ENCODE data around the gene LIX1L.
"Not testable (repeated sequence)": the region's sequence is repeated elsewhere in the genome, so short reads cannot be mapped to it uniquely, and the experiment has no call there.

Gene LIX1L

DNA sequence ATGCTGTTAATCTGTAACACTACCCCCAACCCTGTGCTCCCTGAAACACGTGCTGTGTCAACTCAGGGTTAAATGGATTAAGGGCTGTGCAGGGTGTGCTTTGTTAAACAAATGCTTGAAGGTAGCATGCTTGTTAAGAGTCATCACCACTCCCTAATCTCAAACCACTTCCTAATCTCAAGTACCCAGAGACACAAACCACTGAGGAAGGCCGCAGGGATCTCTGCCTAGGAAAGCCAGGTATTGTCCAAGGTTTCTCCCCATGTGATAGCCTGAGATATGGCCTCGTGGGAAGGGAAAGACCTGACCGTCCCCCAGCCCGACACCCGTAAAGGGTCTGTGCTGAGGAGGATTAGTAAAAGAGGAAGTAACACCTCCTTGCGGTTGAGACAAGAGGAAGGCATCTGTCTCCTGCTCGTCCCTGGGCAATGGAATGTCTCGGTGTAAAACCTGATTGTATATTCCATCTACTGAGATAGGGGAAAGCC, 25.3 kb downstream of the LIX1L start:
- peak; percentile 57 for DNase-seq

DNA sequence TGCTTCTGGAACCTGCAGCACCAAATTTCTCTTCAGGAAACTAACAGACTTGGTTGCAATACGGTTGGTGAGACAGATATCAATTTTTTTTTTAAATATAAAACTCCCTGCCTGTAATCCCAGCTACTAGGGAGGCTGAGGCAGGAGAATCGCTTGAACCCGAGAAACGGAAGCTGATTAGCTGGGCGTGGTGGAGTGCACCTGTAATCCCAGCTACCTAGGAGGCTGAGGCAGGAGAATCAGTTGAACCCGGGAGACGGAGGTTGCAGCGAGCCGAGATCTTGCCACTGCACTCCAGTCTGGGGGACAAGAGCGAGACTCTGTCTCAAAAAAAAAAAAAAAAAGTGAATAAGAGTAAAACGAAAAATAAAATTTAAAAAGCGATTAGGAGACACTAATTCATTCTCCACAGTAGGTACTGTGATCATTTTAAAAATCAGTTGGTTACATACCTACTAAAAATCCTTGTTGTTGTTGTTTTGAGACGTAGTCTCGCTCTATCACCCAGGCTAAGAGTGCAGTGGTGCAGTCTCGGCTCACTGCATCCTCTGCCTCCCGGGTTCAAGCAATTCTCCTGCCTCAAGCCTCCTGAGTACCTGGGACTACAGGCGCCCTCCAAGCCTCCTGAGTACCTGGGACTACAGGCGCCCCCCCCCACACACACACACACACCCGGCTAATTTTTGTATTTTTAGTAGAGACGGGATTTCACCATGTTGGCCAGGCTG, 29.7 kb downstream of the LIX1L start:
- DNase-seq: no peak

DNA sequence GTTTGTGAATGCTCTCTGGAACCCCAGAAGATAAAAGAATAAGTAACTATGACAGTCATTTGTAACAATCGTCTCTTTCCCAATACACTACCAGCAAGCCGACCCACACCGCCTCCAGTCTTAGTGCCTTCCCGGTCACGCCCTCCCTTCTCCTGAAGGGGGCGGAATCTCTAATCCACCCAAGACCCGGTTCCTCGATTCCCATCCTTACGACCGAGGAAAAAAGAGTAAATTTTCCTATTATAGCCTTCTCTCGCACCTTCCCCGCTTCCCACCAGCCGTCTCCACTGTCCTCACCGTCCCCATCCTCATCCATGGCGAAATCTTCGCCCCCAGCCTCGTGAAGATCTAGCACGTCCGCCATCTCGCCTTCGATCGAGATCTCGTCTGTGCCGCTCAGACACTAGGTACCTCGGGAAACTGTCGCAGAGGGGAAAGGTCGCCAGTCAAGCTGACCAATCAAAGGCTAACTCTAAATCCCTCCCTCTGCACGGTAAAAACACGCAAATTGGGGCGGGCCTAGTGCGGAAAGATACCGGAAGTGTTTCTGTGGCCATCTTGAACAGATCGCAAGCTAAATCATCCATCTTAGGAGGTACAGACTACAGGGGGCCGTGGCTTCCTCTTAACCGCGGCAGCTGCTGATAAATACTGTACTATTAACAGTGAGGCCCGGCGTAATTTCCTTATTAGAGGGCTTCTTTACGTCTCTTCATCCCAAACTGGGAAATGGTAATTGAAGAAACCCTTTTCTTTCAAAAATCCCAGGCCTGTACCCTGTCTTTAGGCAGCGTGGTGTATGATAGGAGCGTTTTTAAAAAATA, 30.5 kb downstream of the LIX1L start, which contains the start of gene RBM8A:
TSS of gene RBM8A (minus strand) at position 422 of the 824 bp plus-strand sequence. CDS start at position 364, 58 bp downstream.
- peak; percentile 98 for DNase-seq

DNA sequence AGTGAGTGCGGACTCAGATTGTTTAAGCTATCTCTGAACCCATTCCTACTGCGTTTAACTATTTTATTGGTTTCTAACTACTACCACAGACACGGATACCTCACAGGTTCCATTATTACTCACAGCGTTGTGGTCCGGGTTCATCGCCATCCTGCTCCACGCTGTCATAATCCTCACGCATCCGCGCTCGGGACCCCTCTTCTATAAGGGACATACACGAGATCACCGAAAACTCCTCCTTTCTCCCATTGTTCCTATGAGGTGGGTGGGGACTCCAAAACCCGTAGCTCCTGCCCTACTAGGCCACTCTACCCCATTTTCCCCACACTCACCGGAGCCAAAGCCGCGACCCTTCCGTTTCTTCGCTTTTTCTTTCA, 31.1 kb downstream of the LIX1L start:
- no peak for DNase-seq

DNA sequence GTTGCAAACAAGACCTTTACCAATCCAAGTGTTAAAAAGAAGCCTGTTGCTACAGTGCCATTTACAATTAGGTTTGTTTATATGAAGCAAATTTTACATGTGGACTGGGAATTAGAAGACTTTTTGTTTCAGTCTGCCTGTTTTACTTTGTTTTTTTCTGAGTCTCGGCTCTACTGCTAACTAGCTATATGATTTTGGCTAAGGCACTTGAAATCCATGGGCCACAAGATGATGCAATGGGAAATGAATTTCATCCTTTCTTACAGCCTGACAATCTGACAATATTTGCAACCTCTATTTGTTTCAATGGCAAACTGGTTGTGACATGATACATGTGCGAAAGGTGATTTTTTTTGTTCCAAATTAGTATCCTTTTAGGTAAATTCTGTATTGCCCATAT, 35.6 kb downstream of the LIX1L start:
- no peak for DNase-seq

DNA sequence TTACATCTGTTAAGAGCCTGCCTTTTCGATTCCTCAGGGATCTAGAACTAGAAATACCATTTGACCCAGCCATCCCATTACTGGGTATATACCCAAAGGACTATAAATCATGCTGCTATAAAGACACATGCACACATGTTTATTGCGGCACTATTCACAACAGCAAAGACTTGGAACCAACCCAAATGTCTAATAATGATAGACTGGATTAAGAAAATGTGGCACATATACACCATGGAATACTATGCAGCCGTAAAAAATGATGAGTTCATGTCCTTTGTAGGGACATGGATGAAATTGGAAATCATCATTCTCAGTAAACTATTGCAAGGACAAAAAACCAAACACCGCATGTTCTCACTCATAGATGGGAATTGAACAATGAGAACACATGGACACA, 37.5 kb downstream of the LIX1L start:
- DNase-seq: not testable (repeated sequence)

DNA sequence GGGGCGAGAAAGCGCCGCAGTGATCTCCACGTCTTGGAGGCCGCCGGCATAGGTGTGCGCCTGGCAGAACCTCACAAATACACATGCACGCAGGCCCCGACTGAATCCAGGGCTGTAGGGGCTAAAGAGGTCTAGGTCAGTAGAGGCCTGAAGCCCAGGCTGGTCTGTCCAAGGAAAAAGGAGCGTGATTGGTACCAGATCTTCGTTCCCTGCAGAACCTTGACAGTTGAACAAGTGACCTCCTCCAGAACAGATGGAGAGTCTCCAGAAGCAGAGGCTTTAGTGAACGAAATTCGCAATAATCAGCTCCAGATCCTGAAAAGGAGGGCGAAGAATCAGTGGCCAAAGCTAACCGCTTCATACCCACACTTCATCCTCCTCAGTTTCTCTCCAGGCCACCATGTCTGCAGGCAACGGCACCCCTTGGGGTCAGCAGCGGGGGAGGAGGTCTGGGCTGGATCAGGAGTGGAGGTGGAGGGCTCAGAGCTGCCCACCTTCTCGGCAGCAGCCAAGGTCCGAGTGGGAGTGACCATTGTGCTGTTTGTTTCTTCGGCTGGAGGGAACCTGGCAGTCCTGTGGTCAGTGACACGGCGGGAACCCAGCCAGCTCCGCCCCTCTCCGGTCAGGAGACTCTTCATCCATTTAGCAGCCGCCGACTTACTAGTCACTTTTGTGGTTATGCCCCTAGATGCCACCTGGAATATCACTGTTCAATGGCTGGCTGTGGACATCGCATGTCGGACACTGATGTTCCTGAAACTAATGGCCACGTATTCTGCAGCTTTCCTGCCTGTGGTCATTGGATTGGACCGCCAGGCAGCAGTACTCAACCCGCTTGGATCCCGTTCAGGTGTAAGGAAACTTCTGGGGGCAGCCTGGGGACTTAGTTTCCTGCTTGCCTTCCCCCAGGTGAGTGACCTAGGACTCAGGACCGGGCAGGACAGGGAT, 38.6 kb downstream of the LIX1L start:
- peak; percentile 82 for DNase-seq

DNA sequence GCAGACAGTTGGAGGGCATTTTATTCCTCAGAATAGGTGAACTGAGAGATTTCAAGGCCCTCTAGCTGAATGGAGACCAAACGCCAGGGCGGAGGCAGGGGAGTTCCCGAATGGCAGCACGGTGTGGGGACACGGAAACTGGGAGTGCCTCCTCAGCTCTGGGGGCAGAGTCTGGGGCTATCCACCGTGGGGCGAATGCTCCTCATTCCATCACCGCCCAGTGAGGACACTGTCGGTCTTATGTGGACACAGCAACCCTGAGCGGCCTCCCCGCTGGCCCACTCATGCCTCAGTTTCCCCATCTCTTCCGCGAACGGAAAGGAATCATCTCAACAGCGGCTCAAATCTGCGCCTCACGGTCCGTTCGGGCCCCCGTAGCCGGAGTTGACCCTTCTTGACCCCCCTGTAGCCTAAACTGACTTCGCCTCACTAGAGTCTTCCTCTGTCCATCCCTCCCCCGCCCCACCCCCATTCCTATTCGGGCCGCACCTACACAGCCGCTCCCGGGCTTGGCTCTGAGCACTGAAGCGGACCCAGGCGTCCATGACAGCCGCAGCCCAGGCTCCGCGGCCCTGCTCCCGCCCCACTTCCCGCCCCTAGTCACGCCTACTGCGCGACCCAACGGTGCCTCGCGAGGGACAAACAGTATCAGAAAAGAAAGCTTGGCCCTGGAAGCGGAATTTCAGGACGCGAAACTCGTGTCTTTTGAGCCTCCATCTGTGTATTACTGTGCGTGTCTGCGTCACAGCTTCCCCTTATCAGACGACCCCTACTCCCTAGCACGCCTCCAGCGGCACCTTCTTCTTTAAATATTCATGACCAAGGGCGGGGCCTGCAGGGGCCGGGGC, 39.4 kb downstream of the LIX1L start, which contains the start of gene PEX11B:
TSS of gene PEX11B (minus strand) at position 574 of the 848 bp plus-strand sequence. CDS start at position 545, 29 bp downstream.
- peak; percentile 92 for DNase-seq

DNA sequence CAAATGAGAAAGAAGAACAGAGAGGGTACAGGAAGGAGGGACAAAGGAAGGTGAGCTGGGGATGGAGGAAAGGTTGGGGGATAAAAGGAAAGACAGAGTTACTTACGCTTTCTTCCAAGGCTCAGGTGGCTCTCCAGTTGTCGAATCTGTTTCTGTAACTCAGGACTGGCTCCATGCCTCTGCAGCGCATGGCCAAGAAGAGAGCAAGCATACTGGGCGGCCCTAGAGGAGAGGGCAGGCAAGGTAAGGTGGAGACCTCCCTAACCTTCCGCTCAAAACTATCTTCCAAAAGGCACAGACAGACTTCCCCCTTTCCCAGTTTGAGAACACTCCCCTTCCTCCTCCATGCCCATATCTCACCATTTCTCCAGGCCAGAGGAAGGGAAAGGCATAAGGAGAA, 40.2 kb downstream of the LIX1L start:
- DNase-seq: no peak

DNA sequence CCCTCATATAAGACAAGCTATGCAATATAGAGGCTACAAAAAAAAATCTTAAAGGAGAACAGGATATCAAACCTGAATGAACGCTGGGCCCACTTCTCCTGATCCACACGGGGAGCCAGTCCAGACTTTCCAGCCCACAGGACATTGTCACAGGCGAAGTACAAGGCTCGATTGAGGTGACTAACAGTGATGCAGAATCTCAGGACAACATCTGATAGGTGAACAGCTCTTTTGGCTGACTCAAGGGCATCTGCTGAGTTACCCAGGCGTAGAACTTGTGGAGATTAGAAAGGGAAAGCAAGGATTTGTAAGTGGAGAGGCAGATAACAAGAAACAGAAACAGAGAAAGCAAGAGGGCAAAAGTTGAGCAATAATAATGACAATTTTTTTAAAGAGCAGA, 41.1 kb downstream of the LIX1L start:
- DNase-seq: no peak

DNA sequence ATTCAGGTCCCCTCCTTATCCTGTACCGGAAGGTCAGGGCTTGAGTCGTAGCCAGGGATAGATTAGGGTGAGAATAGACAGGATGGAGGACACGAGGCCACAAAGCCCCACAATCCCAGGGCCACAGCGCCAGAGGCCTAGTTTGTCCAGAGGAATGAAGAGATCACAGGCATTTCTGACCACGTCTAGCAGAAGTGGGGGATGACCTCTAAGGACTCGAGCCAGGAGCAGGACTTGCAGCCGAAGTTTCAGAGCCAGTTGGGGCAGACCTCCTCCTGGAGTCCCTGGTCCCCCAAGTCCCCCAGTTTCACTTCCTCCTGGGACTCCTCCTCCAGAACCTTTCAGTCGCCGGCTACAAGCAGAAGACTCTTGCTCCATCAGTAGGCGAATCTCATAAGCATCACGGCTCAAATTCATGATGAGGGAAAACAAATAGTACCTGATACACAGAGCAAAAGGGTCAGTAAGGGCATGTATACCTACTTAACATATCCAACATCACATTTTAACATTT, 45.6 kb downstream of the LIX1L start:
- no peak for DNase-seq

DNA sequence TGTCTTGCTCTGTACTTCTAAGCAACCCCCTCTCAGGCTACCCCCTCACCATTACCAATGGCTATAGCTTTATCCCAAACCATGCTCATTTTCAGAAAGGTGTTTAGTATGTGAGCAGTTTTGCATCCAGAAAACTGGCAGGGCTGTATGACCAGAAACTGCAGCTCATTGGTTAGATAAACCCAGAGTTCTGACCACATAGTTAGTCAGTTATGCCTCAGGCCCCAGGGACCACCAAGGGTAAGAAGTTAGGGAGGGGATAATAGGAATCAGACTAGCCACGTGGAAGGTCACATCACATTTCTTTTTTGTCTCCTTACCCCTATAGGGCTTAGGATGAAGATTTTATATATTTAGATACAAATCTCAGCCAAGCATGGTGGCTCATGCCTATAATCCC, 49.2 kb downstream of the LIX1L start:
- DNase-seq: no peak

DNA sequence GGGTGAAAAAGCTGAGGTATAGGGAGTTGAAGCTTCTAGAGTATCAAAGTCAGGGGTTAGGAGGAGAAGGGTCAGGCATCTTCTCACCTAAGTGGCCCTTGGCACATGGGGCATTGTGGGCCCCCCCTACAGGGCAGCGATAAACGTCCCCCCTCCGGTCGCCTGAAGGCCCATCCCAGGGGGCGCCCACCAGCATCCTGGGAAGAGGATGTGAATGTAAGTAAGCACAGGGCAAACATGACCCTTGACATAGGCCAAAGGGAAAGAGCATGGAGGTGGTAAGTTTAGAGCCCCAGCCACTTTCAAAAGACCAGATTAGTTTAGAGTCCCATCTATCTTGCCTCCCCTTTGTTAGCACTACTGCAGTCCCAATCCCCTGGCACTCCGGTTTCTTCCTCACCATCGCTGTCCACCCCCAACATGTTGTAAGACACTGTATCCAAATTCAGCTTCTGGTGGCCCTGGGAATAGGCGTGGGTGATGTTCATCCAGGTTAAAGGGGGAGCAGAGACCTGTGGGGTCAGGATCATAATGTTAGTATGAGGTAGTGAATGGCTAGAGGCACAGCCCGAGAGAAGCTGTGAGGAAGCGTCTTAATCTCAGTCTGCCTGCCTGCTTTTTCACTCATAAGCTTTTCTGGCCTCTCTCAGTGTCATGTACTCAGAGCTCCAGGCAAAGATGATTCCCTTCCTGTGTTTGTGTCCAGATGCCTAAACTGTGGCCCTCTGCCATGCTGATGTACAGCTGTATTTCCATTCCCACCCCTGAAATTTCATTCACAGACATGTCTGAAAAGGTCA, 50.7 kb downstream of the LIX1L start:
- no peak for DNase-seq

DNA sequence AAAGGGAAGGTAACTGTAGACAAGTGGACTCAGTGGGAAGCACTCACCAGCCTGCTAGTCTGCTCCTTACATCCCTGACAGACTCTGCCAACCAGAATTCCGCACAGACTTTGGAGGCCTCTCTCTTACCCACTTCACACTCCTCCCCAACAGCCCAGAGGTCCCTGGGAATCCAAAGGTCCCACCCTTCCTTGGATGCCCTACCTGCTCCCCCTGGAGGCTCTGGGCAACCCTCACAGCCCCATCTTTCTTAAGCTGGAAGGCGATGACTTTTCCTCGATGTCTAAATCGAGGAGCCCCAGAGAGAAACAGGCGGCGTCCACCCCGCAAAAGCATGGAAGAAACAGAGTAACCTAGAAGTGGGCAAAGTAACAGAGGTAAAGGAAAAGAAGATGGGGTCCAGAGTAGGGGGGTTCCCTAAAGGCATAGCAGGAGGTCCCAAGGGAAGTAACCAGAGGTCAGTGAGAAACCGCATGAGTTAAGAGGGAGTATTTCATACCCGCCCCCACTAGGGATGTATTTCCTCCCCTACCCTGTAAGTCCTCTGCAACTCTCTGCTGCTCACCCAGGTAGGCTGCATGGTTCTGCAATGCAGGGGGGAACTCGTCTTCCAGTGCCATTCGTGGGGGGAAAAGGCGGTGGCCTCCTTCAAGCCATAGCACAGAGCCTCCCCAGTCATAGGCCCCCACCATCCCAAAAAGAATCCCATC, 56.4 kb downstream of the LIX1L start:
- no peak for DNase-seq

DNA sequence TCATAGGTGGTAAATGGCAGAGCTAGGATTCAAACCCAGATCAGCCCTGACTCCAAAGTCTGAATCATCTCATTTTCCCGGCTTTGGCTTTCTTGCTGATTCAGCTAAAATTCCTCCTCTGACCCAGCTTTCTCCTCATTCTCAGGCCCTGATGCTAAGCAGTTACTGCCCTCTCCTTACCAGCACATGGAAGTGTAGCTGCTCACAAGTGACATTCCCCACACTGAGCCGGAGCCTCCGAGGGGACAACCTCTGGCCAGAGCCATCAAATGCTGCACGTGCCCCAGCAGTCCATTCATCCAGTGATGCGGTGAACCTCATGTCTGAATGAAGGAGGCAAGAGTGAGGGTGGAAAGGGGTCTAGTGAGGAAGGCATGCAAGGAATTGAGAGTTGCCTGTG, 59.1 kb downstream of the LIX1L start:
- DNase-seq: no peak

DNA sequence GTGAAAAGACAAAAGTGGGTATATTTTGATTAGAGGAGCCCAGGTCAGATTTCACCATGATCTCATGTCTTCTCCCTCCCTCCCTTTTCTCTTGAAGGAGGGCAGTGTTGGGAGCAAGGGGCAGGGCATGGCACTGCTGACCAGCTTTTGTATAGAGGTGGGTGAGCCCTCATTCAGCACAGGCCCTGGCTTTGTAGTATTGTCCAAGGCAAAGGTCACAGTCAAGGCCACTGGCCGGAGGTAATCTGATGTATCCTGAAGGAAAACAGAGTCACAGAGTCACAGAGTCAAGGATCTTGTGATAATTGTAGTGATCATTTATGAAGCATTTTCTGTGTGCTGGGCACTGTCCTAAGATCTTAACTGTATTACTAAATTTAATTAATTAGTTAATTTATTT, 59.8 kb downstream of the LIX1L start:
- DNase-seq: no peak

DNA sequence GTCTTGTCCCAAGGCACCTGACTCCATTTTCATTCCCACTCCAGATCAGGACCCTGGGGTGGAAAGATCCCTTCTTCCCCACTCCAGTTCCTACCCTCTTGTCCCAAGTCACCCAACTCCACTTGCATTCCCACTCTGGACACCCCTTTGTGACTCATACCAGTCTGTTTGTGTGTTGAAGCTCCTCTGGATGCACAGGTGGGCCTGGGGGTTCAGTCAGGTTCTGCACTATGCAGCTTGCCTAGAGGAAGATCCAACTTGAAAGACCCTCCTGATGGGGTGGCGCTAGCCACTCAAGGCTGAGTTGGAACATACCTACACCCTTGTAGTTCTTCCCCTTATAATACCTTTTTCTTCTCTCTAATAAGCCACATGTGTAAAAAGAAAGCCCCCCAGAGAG, 62.3 kb downstream of the LIX1L start:
- DNase-seq: no peak

DNA sequence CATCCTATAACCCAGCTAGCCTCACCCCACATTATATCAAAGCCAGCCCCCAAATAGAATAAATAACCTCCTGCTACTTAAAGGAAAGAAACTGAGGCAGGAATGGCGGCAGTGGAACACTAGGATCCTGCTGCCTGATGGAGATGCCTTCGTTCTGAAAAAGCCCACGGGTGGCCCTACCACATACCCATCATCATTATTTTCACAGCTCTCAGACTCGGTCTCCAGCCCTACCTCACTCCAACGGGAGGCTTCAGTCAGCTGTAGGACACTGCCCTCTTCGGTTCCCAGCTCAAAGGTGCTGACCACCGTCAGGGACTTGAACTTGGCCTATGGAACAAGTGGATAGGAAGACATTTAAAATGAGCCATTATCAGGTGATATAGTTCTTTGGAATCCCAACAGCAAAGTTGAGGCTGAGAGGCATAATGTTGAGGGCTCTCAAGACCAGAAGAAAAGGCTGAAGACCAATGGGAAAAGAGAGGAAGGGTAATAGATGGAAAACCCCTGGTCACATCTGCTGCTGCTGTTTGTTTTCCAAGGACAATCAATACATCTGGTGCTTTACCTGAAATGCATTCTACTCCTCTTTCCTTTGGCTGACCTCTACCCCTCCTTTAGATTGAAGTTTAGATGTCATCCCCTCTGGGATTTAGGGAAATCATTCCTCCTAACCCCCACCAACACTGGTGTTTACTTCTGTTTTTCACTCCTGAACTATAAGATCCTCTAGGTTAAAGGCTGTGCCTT, 64.3 kb downstream of the LIX1L start:
- DNase-seq: no peak

DNA sequence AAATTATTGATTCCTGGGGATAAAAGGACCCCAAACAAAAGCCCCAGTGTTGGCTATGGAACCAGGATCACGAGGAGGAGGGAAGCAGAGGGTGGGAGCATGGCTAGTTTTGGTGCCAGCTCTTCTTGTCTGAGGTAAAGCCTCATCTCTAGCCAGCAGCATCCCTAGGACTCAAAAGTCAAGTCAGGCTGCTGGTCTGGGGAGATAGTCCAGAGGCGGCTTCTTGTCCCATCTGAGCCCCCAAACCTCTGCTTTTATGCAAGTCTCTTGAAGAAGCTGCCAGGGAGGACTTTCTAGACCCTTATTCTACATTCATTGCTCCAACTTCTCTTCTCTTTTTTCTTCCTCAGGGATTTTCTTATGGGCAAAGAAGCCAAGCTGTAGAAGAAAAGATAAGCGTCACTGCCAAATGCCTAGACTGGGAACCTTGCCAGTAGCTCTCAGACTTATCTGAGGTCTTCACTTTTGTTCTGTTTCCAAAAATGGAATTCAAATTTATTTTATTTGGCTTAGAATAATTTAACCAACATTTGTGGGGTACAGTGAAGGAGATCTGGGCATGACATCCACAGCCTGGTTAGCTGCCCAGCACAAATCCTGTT, 65.2 kb downstream of the LIX1L start:
- no peak for DNase-seq

Measured in islet precursor cell (in vitro differentiated cells).